ENCODE measurements around the gene NLGN4Y. TPM values are rescaled to one million over a fixed set of nuclear protein-coding genes. Genes with fewer than 3 reads are reported as not detected.

NLGN4Y gene
- total RNA-seq, 4 donors from 2014 or later = 44.5 to 49.8 TPM; not detected in 2

- 95 to 98% methylated on average over 5 of the region's 5 CpGs for WGBS, 2 donors
- no peaks in the 10 kb centered on the region for H3K9me3 ChIP-seq
- no peaks in the 10 kb centered on the region for H3K27me3 ChIP-seq
- no peak overlapping the region for H3K27ac ChIP-seq
- H3K36me3 ChIP-seq = no peaks in the 10 kb centered on the region
- TF ChIP-seq POLR2A (IDR thresholded peaks at IDR 0.05) = no peak
- no peak for TF ChIP-seq CTCF (IDR thresholded peaks at IDR 0.05)
- intact Hi-C loops (cut with DNase I) = no loop called here
- DNase-seq = no peak
- no peaks in the 10 kb centered on the region for H3K4me1 ChIP-seq
- H3K4me3 ChIP-seq (replicated peaks in 1 of 3) = no peak overlapping the region
Observed at GRCh38 chrY:14543506-14543905, 19.2 kb downstream of the NLGN4Y start.

GRCh38 chrY:14581294-14581693 is 57.0 kb downstream of the NLGN4Y start:
- no peak for DNase-seq
- intact Hi-C loops (cut with DNase I) = no loop called here
- 86 to 87% methylated on average over 3 of the region's 3 CpGs for WGBS, 2 donors

GRCh38 chrY:14586725-14587124 is 62.4 kb downstream of the NLGN4Y start:
- Histone ChIP-seq H3K36me3 (no peaks in the 10 kb centered on the region), H3K9me3 (no peaks in the 10 kb centered on the region), H3K27ac (no peak overlapping the region), H3K27me3 (no peaks in the 10 kb centered on the region), H3K4me1 (no peaks in the 10 kb centered on the region), H3K4me3 (replicated peaks in 1 of 3) (no peak overlapping the region)
- intact Hi-C loops (cut with DNase I) = no loop called here
- whole genome bisulfite sequencing, 2 donors = 75 to 78% methylated on average over 4 of the region's 4 CpGs
- DNase-seq = no peak
- TF ChIP-seq POLR2A (IDR thresholded peaks at IDR 0.05) (no peak), CTCF (IDR thresholded peaks at IDR 0.05) (no peak)

More at GRCh38 chrY:14581294-14581693, 57.0 kb downstream of the NLGN4Y start:
- Histone ChIP-seq H3K4me3 (replicated peaks in 1 of 3) (no peak overlapping the region), H3K27me3 (no peaks in the 10 kb centered on the region), H3K9me3 (no peaks in the 10 kb centered on the region), H3K27ac (no peak overlapping the region), H3K4me1 (no peaks in the 10 kb centered on the region), H3K36me3 (no peaks in the 10 kb centered on the region)
- TF ChIP-seq CTCF (IDR thresholded peaks at IDR 0.05) (no peak), POLR2A (IDR thresholded peaks at IDR 0.05) (no peak)

GRCh38 chrY:14601372-14601771 is 77.0 kb downstream of the NLGN4Y start:
- WGBS, 2 donors = 89% methylated on average over 9 to 11 of the region's 11 CpGs
- Histone ChIP-seq H3K36me3 (no peaks in the 10 kb centered on the region), H3K4me3 (replicated peaks in 1 of 3) (no peak overlapping the region), H3K27ac (no peak overlapping the region), H3K4me1 (no peaks in the 10 kb centered on the region), H3K9me3 (no peaks in the 10 kb centered on the region), H3K27me3 (no peaks in the 10 kb centered on the region)
- intact Hi-C loops (cut with DNase I) = no loop called here
- TF ChIP-seq CTCF (IDR thresholded peaks at IDR 0.05) (no peak), POLR2A (IDR thresholded peaks at IDR 0.05) (no peak)
- no peak for DNase-seq

GRCh38 chrY:14617625-14618024 is 93.3 kb downstream of the NLGN4Y start:
- no peak for DNase-seq
- no peaks in the 10 kb centered on the region for H3K36me3 ChIP-seq
- 78% methylated on average over 1 of the region's 1 CpG; no CpG with 5 or more reads in 1 of the 2 donors for WGBS, 2 donors
- no peak overlapping the region for H3K4me3 ChIP-seq (replicated peaks in 1 of 3)
- no peaks in the 10 kb centered on the region for H3K4me1 ChIP-seq
- intact Hi-C loops (cut with DNase I) = no loop called here
- H3K27ac ChIP-seq = no peak overlapping the region
- no peaks in the 10 kb centered on the region for H3K27me3 ChIP-seq
- TF ChIP-seq CTCF (IDR thresholded peaks at IDR 0.05) (no peak), POLR2A (IDR thresholded peaks at IDR 0.05) (no peak)
- no peaks in the 10 kb centered on the region for H3K9me3 ChIP-seq
